A549 treated with AZD2906 at 1 μM for 4 hours (cell line): Measurements from ENCODE around the gene VRTN. TPM values are rescaled to one million over a fixed set of nuclear protein-coding genes. Genes with fewer than 3 reads are reported as not detected.

Source experiments
- total RNA-seq: library from RNA; stranded (reverse); fragments of 200-300 nt; extraction: Qiagen RNA extraction; gene quantifications from 5 replicates; pipeline ENCODE4 v1.2.3, GENCODE V29; 2022

Gene VRTN, protein sequence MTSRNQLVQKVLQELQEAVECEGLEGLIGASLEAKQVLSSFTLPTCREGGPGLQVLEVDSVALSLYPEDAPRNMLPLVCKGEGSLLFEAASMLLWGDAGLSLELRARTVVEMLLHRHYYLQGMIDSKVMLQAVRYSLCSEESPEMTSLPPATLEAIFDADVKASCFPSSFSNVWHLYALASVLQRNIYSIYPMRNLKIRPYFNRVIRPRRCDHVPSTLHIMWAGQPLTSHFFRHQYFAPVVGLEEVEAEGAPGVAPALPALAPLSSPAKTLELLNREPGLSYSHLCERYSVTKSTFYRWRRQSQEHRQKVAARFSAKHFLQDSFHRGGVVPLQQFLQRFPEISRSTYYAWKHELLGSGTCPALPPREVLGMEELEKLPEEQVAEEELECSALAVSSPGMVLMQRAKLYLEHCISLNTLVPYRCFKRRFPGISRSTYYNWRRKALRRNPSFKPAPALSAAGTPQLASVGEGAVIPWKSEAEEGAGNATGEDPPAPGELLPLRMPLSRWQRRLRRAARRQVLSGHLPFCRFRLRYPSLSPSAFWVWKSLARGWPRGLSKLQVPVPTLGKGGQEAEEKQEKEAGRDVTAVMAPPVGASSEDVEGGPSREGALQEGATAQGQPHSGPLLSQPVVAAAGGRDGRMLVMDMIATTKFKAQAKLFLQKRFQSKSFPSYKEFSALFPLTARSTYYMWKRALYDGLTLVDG
- 0.02 to 0.03 TPM in 2 of 5 replicates, not detected in the others for total RNA-seq

DNA sequence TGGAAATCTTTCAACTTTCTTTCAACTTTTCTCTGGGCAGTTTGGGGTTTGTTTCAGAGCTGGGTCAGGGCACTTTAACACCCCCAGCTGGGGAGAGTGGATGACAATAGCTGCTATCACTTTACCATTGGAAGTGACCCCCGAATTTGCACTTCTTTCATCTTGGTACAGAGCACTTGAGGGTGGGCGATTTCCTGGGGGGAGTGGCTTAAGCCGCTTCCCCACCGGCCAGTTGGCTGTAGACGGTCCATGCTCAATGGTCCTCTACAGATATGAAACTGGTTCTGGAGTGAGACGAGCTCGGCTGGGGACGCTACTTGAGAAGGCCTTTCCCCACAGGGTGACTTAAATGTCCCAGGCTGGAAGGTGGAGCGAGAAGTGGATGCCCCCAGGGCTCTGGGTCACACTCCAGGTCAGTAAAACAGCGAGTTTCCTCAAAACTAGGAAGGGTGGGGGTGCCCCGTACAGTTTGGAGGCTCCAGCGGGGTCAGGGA is at the start of gene VRTN:
TSS of gene VRTN (plus strand) at position 231 of the 494 bp plus-strand sequence. CDS start 8,313 bp downstream, outside the sequence.

DNA sequence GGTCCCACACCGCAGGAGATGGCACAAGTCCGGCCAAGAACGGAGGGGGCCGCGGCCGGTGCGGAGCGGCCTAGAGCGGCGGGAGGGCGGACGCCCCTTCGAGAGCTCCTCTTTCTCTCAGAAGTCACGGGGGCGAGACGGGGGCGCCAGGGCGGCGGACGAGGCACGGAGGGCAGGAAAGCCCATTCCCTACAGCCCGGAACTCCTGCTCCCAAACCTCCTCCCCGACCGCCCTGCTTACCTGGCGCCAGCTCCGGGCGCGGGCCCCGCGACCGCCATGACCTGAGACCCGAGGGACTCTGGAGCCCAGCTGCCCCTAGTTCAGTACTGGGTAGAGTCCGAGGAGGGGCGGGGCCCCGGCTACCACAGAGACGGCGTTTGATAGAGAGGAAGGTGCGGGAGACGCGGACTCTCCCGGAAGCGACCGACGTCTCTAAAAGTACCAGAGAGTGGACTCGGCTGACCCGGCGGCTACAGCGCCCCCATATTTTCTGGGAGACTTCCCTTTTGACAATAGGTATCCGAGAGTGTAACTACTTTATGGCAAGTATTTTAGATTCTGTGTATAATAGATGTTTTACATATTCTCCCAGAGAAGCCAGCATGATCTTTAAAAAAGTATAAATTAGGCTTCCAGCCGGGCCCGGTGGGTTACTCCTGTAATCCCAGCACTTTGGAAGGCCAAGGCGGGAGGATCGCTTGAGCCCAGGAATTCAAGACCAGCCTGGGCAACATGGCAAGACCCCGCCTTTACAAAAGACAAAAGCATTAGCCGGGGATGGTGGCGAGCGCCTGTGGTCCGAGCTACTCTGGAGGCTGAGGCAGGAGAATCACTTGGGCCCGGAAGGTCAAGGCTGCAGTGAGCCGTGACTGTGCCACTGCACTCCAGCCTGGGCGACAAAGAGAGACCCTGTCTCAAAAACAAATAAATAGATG is 45.4 kb upstream of the VRTN start, which contains the start of gene ABCD4:
TSS of gene ABCD4 (minus strand) at position 301 of the 936 bp plus-strand sequence. CDS start at position 279, 22 bp downstream.

Other genes with a start within 250 kb of the VRTN start
- not detected in 5 replicates for gene VSX2, start 109.0 kb upstream of the VRTN start, total RNA-seq
- 25.4 to 33.5 TPM (median 30.0 TPM) in 5 replicates for gene ABCD4, start 45.5 kb upstream of the VRTN start, total RNA-seq
- 0.03 TPM in 1 of 5 replicates, not detected in the others for gene SYNDIG1L, start 77.7 kb downstream of the VRTN start, total RNA-seq
- gene NPC2, start 144.8 kb downstream of the VRTN start, total RNA-seq: 217 to 345 TPM (median 234 TPM) in 5 replicates
- gene ISCA2, start 145.3 kb downstream of the VRTN start, total RNA-seq: 32.2 to 45.1 TPM (median 40.5 TPM) in 5 replicates